BJ (cell line): ENCODE data around the gene PLXNB1. TPM values are rescaled to one million over a fixed set of nuclear protein-coding genes. Genes with fewer than 3 reads are reported as not detected.
A peak's percentile ranks its signal among the peaks of the same experiment; 100 is the strongest.
"Not testable (repeated sequence)": the region's sequence is repeated elsewhere in the genome, so short reads cannot be mapped to it uniquely, and the experiment has no call there.

Experiments
- CTCF ChIA-PET: fragments of 350-600 bp; formaldehyde crosslinking; extraction: SDS; loops from one replicate; lab custom pipeline; 2021; ENCODE audit warnings: antibody characterized with exemption, inconsistent platforms; lab: Yijun Ruan, JAX
- POLR2A ChIA-PET: fragments of 300-600 bp; sonication (Branson Sonifier 250); formaldehyde crosslinking; extraction: SDS; loops from one replicate; lab custom pipeline; 2021; ENCODE audit warnings: antibody characterized with exemption; lab: Charles Lee
- DNase-seq: peaks from one replicate; pipeline ENCODE4 v3.0.0-alpha.2; 2011; ENCODE audit warnings: low read depth
- H3K27me3 ChIP-seq: 2 replicates; pipeline ENCODE4 v1.6.0; 2011; ENCODE audit warnings: low read length; ENCODE audit not compliant: control insufficient read depth, insufficient read depth
- H3K36me3 ChIP-seq: 2 replicates; pipeline ENCODE4 v1.5.1; 2011; ENCODE audit warnings: low read length; ENCODE audit not compliant: control insufficient read depth, insufficient read depth
- H3K4me3 ChIP-seq: 2 replicates; pipeline ENCODE4 v1.5.1; 2011; ENCODE audit warnings: low read depth, mild to moderate bottlenecking, control low read depth, low read length
- CTCF ChIP-seq: IDR thresholded peaks from 2 replicates; pipeline ENCODE4 v1.5.1; 2011; ENCODE audit warnings: low read depth, mild to moderate bottlenecking, control low read depth, inconsistent platforms, low read length, moderate library complexity; ENCODE audit not compliant: insufficient read depth
- polyA plus RNA-seq: library from polyadenylated mRNA; depleted of rRNA; stranded (reverse); fragments of >200 nt; gene quantifications from 2 replicates; pipeline ENCODE4 v1.2.3, GENCODE V29; 2011

PLXNB1 gene
- polyA plus RNA-seq, 1 experiment, result 26.3 TPM

- Histone ChIP-seq H3K27me3 (peaks cover under 1% of the 10 kb centered on the region), H3K4me3 (no peak overlapping the region), H3K36me3 (peaks cover 13% of the 10 kb centered on the region)
- ChIA-PET POLR2A (no interaction called here), CTCF (interaction anchor here (1.1 to 7.8 kb wide), 3 partner anchors 11 to 37 kb away, joined by 3 to 252 read pairs (median 39); partner anchors contain the start of genes CCDC51 and TMA7)
- no peak for DNase-seq
- no peak for TF ChIP-seq CTCF
Measured at GRCh38 chr3:48402907-48403306, 27.0 kb downstream of the PLXNB1 start.

- TF ChIP-seq CTCF, result no peak
- peak; percentile 68 for DNase-seq
- peaks cover 13% of the 10 kb centered on the region for H3K36me3 ChIP-seq
Measured at GRCh38 chr3:48402281-48402732, 27.6 kb downstream of the PLXNB1 start.

GRCh38 chr3:48401434-48401901 is 28.4 kb downstream of the PLXNB1 start:
- POLR2A ChIA-PET, DNase-seq, H3K27me3 ChIP-seq, H3K4me3 ChIP-seq: not testable (repeated sequence)
- peaks cover 13% of the 10 kb centered on the region for H3K36me3 ChIP-seq
- CTCF ChIA-PET, result interaction anchor here (0.7 to 7.8 kb wide), 26 partner anchors 10 to 283 kb away, joined by 3 to 252 read pairs (median 4); partner anchors contain the start of genes CCDC51, PFKFB4, PLXNB1 and TMA7

More at GRCh38 chr3:48402281-48402732, 27.6 kb downstream of the PLXNB1 start:
- CTCF ChIA-PET, result interaction anchor here (0.7 to 7.8 kb wide), 7 partner anchors 14 to 171 kb away, joined by 3 to 252 read pairs (median 10); partner anchors contain the start of genes CCDC51, PLXNB1 and TMA7
- no peak overlapping the region for H3K4me3 ChIP-seq
- POLR2A ChIA-PET, result no interaction called here
- H3K27me3 ChIP-seq, result peaks cover 2% of the 10 kb centered on the region

GRCh38 chr3:48400824-48401433 is 29.0 kb downstream of the PLXNB1 start:
- Histone ChIP-seq H3K4me3 (no peak overlapping the region), H3K36me3 (peaks cover 11% of the 10 kb centered on the region), H3K27me3 (peaks cover 2% of the 10 kb centered on the region)
- ChIA-PET CTCF (interaction anchor here (0.6 to 7.8 kb wide), 39 partner anchors 9 to 338 kb away, joined by 3 to 252 read pairs (median 4); partner anchors contain the start of genes CCDC51, PFKFB4, PLXNB1 and SHISA5), POLR2A (interaction anchor here (0.6 kb wide), 1 partner anchor 35 kb away, joined by 3 read pairs; no protein-coding TSS in a partner anchor)
- TF ChIP-seq CTCF, result peak; percentile 77
- DNase-seq, result no peak

- POLR2A ChIA-PET, result no interaction called here
- Histone ChIP-seq H3K36me3 (peaks cover 4% of the 10 kb centered on the region; the same call in 1 of the 2 replicates), H3K4me3 (no peak overlapping the region), H3K27me3 (peaks cover 6% of the 10 kb centered on the region)
- TF ChIP-seq CTCF, result no peak
- CTCF ChIA-PET, result interaction anchor here (1.0 to 7.8 kb wide), 14 partner anchors 12 to 168 kb away, joined by 3 to 252 read pairs (median 8); partner anchors contain the start of genes CCDC51, PFKFB4, PLXNB1 and TMA7
- DNase-seq, result no peak
Measured at GRCh38 chr3:48399387-48400172, 30.3 kb downstream of the PLXNB1 start.
